GM18858 (cell line): ENCODE results near the gene MT1H.
A peak's percentile ranks its signal among the peaks of the same experiment; 100 is the strongest.
"Not testable (repeated sequence)": the region's sequence is repeated elsewhere in the genome, so short reads cannot be mapped to it uniquely, and the experiment has no call there.

Experiments used
- ATAC-seq: cut with Tn5 transposase; IDR thresholded peaks from one replicate; pipeline ENCODE4 v1.9.1; 2021; ENCODE audit not compliant: unreplicated experiment

The MT1H gene

DNA sequence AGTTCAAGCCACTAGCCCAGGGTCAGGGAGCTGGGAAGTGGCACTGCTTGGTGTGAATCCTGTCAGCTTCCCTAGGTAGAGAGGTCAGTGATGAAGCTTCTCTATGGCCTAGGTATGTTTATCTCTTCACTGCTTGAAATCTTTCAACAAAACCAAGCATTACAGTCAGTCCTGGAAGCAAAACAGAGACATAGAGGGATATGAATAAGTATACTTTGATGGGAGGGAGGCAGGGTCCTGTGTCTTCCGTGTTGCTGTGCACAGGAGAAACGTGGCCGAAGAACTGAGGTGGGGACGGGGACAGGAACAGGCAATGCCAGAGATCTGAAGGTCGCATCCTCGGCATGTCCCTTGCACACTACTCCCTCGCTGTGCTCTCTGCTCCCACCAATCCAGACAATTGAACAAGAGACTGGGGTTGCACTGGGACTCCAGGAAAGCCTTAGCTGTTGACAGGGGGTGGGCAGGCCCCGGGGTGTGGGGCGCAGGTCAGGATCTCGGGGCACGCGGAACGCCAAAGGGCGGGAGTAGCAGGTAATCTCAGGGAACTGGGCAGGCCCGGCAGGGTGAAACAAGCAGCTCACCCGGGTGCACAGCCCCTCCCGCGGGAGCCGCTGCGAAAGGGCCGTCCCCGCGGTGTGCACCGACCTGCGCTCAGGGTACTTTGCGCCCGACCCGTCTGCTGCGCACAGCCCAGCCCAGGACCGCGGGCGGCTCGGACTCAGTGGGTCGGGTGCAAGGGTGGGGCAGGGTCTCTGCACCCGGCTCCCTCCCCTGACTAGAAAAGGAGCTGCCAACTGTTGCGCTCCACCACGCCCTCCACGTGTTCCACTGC, at the start of gene MT1H:
Gene MT1H (plus strand): TSS at position 810 of the 835 bp plus-strand sequence. CDS start 71 bp downstream, outside the sequence.
- ATAC-seq, result no peak

DNA sequence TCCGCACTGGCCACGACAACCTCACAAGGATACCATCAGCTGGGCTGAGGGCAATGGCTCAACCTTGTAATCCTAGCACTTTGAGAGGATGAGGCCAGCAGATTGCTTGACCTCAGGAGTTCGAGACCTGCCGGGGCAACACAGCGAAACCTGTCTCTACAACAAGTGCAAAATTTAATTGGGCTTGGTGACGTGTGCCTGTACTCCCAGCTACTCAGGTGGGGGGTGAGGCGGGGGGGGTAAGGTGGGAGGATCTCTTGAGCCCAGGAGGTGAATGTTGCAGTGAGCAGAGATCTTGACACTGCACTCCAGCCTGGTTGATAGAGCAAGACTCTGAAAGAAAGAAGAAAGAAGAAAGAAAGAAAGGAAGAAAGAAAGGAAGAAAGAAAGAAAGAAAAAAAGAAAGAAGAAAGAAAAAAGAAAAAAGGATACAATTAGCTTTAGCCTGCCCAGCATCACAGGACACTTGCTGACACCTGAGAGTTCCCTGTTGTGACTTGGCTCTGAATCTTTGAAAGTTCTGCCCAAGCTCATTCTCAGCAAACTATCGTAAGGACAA, 49.2 kb upstream of the MT1H start:
- no peak for ATAC-seq

DNA sequence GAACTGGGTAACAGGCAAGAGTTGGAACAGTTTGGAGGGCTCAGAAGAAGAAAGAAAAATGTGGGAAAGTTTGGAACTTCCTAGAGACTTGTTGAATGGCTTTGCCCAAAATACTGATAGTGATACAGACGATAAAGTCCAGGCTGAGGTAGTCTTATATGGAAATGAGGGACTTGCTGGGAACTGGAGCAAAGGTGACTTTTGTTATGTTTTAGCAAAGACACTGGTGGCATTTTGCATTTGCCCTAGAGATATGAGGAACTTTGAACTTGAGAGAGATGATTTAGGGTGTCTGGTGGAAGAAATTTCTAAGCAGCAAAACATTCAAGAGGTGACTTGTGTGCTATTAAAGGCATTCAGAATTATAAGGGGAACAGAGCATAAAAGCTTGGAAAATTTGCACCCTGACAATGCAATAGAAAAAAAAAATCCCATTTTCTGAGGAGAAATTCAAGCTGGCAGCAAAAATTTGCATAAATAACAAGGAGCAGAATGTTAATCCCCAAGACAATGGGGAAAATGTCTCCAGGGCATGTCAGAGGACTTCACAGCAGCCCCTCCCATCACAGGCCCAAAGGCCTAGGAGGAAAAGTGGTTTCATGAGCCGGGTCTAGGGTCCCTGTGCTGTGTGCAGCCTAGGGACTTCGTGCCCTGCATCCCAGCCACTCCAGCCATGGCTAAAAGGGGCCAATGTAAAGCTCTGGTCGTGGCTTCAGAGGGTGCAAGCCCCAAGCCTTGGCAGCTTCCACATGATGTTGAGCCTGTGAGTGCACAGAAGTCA, 47.8 kb upstream of the MT1H start:
- not testable (repeated sequence) for ATAC-seq

DNA sequence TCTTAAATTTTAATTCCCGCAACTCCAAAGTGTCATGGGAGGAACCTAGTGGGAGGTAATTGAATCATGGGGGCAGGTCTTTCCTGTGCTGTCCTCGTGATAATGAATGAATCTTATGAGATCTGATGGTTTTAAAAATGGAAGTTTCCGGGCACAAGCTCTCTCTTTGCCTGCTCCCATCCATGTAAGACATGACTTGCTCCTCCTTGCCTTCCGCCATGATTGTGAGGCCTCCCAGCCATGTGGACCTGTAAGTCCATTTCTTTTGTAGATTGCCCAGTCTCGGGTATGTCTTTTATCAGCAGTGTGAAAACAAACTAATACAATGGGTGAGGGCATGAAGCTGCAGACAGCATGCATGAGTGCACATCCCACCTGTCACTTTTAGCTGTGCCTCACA, 46.4 kb upstream of the MT1H start:
- ATAC-seq, result not testable (repeated sequence)

DNA sequence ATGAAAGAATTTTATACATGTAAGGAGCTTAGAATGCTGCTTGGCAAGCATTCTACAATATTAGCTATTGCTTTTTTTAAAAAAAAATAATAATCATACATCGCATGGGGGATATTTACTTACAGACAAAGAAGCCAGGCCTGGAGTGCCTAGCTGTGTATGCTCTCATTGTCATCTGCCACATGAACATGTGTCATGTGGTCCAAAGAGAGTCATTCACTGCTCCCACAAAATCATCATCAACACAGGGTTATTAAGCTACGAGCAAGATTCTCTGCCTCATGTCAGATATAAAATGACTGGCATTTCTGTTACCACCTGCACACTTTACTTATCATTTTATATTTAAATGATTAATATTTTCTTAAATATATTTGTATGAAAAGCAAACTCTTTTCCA, 46.0 kb upstream of the MT1H start:
- no peak for ATAC-seq

DNA sequence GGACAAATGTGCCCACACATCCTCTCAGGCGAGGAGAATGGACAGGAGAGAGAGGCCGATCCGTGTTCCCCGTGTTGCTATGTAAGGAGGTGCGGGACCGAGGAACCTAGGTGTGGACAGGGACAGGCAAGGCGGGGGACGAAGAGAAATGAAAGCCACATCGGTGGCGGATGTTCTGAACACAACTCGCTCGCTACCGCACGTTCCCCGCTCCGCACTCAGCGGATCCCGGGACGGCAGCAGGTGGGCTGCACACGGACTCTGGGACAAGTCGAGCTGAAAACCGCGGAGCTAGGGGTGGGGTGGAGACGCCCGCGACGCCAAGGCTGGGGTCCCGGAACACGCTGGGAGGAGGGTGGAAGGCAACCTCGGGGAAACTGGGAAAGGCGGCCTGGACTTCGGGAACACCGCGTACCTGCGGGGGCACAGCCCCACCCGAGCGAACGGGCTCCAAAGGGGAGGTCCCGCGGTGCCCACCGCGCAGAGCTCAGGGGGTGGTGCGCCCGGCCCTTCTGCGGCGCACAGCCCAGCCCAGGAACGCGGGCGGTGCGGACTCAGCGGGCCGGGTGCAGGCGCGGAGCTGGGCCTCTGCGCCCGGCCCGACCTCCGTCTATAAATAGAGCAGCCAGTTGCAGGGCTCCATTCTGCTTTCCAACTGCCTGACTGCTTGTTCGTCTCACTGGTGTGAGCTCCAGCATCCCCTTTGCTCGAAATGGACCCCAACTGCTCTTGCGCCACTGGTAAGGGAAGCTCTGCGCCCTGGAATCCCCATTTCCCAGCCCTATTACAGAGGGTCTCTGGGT, 44.3 kb upstream of the MT1H start, which contains the start of gene MT1E:
Gene MT1E (plus strand): TSS at position 642 of the 803 bp plus-strand sequence. CDS start 71 bp downstream, at position 713.
- no peak for ATAC-seq

DNA sequence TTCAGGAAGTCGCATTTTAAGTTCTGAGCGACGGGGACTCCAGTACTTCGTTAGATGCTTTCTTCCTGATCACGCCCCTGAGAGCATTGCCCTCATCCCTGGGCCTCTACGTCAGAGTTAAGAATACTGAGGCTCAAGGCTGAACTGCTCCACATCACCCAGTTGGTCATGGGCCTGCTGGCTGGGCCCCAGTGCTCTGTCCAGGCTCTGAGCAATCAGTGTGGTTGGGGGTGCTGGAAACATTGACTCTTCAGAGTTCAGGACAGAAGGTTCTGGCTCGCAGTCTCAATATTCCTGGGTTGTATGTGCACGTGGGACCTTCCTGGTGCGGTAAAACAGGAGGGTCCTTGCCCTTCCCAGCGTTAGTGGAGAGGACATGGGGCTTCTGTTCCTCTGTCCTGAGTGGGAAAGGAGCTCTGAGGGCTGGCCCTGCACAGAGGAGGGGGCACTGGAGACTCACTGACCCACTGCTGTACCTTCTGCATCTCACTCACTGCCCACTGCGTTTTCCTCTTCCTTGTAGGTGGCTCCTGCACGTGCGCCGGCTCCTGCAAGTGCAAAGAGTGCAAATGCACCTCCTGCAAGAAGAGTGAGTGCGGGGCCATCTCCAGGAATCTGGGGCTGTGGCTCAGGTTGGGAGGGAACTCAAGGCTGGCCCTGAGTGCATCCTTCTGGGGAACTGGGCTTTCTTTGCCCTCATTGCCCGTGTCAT, 43.5 kb upstream of the MT1H start:
- ATAC-seq, result no peak

DNA sequence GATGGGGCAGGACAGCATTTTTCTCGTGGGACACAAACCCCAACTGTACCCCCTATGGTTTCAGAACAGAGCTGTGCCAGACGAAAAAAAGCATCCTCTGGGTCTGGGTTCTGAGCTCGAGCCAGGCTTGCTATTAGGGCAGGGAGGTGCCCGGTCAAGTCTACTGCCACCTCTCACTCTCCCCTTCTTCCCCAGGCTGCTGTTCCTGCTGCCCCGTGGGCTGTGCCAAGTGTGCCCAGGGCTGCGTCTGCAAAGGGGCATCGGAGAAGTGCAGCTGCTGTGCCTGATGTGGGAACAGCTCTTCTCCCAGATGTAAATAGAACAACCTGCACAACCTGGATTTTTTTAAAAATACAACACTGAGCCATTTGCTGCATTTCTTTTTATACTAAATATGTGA, 42.9 kb upstream of the MT1H start:
- no peak for ATAC-seq

DNA sequence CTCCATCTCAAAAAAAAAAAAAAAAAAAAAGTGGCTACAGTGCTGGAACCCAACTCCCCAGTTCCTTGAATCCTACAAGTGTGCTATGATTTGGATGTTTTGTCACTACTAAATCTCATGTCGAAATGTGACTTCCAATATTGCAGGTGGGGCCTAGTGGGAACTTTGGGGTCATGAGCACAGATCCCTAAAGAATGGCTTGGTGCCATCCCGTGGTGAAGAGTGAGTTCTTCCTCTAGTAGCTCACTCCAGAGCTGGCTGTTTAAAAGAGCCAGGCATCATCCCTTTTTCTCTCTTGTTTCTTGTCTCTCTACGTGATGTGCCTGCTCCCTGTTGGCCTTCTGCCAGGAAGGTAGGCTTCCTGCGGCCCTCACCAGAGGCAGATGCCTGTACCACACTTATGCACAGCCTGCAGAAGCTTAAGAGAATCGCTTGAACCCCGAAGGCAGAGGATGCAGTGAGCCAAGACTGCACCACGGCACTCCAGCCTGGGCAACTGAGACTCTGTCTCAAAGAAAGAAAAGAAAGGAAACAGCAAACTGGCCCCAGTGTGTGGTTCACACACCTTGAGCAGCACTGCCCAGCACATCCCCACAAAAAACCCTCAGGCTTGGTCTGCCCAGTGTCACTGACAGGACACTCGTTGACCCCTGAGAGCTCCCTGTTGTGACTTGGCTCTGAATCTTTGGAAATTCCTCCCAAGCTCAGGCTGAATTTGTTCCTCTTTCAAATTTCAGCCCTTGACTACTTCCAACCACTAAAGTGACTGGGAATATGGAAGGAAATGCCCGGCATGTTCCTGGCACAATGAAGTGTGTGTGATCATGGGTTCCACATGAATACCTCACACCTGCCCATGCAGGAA, 40.9 kb upstream of the MT1H start:
- no peak for ATAC-seq

DNA sequence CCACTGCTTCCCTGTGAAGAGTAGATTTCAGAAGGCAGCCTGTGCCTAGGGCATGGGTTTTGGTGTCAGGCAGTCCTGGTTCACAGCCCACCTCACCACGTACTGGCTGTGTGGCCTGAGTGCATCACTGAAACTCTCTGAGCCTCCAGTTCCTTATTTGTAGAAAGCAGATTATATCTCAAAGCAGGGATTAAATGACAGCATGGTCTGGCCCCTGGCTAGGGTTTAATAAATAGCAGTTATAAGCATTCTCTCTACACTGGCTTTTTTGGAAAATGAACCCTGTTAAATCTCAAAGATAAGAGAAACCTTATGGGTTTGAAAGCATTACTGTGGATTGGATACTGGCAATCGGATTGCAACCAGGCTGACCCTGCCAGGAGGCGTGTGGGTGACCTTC, 40.1 kb upstream of the MT1H start:
- ATAC-seq, result no peak

DNA sequence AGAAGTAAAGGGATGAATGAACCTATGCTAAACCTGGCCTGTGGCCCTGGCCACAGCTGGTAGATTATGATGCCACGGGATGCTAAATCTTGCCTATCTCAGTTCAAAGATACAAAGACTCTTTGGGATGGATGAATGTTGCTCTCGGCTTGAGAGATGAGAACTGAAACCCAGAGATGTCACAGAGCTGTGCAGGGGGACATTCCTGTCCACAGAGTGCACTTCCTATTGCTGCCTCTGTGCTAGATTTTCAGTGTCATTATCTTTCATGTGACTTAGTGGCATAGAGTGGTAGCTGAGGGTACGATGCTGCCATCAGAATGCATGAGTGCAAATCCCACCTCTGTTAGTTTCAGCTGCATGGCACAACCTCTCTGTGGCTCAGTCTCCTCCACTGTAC, 39.5 kb upstream of the MT1H start:
- peak; percentile 91 for ATAC-seq

DNA sequence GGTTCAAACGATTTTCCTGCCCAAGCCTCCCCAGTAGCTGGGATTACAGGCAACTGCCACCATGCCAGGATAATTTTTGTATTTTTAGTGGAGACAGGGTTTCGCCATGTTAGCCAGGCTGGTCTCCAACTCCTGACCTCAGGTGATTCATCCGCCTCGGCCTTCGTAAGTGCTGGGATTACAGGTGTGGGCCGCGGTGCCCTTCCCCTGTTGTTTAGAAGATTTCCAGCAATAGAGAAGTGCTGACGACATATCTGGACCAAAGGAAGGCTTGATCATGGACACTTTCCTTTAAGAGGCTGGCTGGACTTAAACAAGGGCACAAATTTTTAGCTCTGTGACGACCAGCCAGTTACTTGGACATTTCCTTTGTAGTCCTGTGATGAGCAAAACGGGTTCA, 38.4 kb upstream of the MT1H start:
- ATAC-seq, result no peak

DNA sequence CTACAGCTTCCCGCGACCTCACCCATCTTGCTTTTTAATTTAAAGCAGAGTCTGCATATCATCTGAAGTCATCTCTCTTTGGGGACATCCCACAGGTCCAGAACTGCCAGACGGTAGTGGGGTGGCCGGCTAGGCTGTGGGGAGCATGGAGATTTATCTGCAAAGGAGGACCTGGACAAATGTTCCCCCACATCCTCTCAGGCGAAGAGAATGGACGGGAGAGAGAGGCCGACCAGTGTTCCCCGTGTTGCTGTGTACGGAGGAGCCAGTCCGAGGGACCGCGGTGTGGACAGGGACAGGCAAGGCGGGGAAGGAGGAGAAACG, 37.8 kb upstream of the MT1H start:
- ATAC-seq, result no peak

DNA sequence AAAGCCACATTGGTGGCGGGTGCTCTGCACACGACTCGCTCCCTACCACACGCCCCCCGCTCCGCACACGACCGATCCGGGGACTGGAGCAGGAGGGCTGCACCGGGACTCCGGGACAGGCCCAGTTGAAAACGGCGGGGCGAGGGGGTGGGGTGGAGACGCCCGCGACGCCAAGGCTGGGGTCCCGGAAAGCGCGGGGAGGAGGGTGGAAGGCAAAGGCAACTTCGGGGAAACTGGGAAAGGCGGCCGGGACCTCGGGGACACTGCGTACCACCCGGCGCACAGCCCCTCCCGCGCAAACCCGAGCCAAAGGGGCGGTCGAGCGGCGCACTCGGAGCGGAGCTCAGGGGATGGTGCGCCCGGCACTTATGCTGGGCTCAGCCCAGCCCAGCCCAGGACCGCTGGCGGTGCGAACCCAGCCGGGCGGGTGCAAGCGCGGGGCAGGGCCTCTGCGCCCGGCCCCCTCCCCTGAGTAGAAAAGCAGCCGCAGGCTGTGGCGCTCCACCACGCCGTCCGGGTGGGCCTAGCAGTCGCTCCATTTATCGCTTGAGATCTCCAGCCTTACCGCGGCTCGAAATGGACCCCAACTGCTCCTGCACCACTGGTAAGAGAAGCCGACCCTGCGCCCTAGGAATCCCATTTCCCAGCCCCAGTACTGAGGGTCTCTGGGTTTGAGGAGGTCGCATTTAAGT, 37.3 kb upstream of the MT1H start, which contains the start of gene MT1M:
Gene MT1M (plus strand): TSS at position 504 of the 692 bp plus-strand sequence. CDS start 73 bp downstream, at position 577.
- no peak for ATAC-seq

DNA sequence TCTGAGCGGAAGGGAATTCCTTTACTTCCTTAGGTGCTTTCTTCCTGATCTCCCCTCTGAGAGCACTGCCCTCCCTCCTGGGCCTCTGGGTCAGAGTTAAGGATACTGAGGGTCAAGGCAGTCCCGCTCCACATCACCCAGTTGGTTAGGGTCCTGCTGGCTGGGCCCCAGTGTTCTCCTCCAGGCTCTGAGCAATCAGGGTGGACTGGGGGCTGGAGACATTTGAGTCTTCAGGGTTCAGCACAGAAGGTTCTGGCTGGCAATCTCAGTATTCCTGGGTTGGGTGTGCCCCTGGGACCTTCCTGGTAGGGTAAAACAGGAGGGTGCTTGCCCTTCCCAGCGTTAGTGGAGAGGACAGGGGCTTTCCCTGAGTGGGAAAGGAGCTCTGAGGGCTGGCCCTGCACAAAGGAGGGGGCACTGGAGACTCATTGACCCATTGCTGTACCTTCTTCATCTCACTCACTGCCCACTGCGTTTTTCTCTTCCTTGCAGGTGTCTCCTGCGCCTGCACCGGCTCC, 36.7 kb upstream of the MT1H start:
- no peak for ATAC-seq

DNA sequence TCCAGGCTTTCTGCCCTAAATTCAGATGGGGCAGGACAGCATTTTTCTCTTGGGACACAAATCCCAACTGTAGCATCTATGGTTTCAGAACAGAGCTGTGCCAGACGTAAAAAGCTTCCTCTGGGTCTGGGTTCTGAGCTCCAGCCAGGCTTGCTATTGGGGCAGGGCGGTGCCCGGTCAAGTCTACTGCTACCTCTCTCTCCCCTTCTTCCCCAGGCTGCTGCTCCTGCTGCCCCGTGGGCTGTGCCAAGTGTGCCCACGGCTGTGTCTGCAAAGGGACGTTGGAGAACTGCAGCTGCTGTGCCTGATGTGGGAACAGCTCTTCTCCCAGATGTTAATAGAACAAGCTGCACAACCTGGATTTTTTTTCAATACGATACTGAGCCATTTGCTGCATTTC, 36.1 kb upstream of the MT1H start:
- ATAC-seq, result no peak

DNA sequence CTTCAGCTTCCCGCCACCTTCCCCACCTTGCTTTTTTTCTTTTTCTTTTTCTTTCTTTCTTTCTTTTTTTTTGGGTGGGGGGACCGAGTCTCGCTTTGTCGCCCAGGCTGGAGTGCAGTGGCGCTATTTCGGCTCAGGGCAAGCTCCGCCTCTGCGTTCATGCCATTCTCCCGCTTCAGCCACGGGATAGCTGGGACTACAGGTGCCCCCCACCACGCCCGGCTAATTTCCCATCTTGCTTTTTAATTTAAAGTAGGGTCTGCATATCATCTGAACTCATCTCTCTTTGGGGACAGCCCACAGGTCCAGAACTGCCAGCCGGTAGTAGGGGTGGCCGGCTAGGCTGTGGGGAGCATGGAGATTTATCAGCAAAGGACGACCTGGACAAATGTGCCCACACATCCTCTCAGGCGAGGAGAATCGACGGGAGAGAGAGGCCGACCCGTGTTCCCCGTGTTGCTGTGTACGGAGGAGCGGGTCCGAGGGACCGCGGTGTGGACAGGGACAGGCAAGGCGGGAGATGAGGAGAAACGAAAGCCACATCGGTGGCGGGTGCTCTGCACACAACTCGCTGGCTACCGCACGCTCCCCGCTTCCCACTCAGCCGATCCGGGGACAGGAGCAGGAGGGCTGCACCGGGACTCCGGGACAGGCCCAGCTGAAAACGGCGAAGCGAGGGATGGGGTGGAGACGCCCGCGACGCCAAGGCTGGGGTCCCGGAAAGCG, 34.7 kb upstream of the MT1H start:
- ATAC-seq, result no peak

DNA sequence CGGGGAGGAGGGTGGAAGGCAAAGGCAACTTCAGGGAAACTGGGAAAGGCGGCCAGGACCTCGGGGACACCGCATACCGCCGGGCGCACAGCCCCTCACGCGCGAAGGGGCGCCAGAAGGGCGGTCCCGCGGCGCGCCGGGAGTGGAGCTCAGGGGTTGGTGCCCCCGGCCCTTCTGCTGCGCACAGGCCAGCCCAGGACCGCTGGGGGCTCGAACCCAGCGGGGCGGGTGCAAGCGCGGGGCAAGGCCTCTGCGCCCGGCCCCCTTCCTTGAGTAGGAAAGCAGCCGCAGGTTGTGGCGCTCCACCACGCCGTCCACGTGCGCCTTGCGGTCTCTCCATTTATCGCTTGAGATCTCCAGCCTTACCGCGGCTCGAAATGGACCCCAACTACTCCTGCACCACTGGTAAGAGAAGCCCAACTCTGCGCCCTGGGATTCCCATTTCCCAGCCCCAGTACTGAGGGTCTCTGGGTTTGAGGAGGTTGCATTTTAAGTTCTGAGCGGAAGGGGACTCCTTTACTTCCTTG, 34.1 kb upstream of the MT1H start:
- ATAC-seq, result no peak
